Heart left ventricle (tissue), 13 donors: ENCODE results near the gene NUCKS1.

ENCODE experiments used
- CTCF ChIP-seq, 12 donors: fragments of 200-600 bp; sonication (generic) in 4 of 12; IDR thresholded peaks; one replicate each; pipeline versions ENCODE4 v1.5.0 to v1.8.0; 2018 to 2022; ENCODE audit warnings: antibody characterized with exemption in 12 of 12, mild to moderate bottlenecking in 5 of 12
- POLR2A ChIP-seq, 2 donors: fragments of 450-650 bp; IDR thresholded peaks; one replicate each; pipeline ENCODE4 v1.6.1; 2017; ENCODE audit warnings: antibody characterized with exemption in 2 of 2, mild to moderate bottlenecking in 2 of 2, moderate library complexity in 2 of 2
- donor health status: ischemic (EF 13 %, LVEDD 7.1; RV severe dilation, severe dysfunction).
- donor health status: DM: no; HTN: yes; CAD: no.
- donor health status: DM: no; HTN: no; CAD: no.
- donor health status: ischemic (EF 25% LVEDD 6.9; RV normal size, moderate dysfunction).
- donor health status: ischemic (EF 25% LVEDD 5.7; RV mildly dilated, moderate dysfunction).
- donor health status: ischemic (EF 35%, LVEDD 5.7; RV mildly dilated, moderate dysfunction).
- donor health status: nonischemic (EF 11% LVEDD 7.7; RV severe dilation, severe dysfunction).
- donor health status: DM: yes; HTN: yes; CAD: no.
- donor health status: PGD.
- donor health status: ischemic (EF 29% LVEDD 5.4; RV normal size, mild dysfunction).
- donor health status: nonischemic (EF 23%, LVEDD 6.1; RV moderate dilation, normal function).

GRCh38 chr1:205710201-205711062, 39.5 kb downstream of the NUCKS1 start:
- TF ChIP-seq CTCF (IDR thresholded peaks at IDR 0.05): no peak
- TF ChIP-seq POLR2A (IDR thresholded peaks at IDR 0.05): no peak
